ENCODE data around the gene COMMD3.
"Not testable (repeated sequence)": the region's sequence is repeated elsewhere in the genome, so short reads cannot be mapped to it uniquely, and the experiment has no call there.

COMMD3 gene

DNA sequence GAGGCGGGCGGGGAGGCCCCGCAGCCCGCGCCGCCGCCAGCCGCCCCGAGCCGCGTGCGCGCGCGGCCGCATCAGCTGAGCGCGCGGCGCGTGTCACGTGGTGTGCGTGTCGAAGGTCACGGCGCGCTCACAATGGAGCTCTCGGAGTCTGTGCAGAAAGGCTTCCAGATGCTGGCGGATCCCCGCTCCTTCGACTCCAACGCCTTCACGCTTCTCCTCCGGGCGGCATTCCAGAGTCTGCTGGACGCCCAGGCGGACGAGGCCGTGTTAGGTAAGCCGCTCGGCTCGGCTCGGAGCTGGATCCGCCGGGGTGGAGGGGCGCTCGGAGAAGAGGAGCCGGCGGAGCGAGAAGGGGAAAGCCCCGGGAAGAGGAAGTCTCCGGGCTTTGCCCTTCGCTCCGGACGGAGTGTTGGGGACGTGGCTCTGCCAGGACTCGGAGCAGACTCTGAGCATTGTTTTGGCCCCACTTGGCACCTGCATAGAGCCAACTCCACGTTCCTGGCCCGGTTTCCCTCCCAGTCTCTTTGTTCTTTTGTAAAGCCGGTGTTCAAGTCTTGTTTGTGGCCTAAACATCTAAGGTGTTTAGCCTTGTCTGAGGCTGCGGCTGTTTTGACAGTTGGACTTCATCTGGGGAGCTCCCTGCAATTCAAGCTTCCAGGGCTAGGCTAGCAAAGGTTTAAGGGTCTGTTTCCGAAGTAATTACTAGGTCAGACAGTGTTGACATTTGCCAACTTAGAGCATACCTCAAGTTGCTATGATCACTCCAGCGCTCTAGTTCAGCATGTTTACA is at the start of gene COMMD3:
TSS of gene COMMD3 (plus strand) at position 103 of the 790 bp plus-strand sequence. CDS start at position 133, 30 bp downstream.
- DNase-seq: peak; percentile 34 to 93 (median 86)

DNA sequence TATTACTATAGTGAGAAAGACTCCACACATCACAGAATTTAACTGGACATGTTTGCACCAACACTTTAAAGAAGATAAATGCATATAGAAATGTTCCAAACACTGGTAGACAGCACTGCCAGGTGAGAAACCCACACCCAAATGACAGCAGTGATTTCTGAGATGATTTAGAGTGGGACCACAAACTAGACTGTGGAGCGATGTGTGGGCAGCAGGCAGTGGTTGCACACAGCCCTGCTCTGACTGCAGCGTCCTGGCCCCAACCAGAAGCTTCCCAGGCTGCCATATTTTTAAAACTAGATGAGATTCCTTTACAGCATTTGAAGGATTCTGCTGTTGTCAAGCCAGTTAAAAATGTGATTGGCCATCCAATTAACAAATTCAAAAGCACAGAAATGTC is 47.7 kb upstream of the COMMD3 start:
- DNase-seq: no peak

DNA sequence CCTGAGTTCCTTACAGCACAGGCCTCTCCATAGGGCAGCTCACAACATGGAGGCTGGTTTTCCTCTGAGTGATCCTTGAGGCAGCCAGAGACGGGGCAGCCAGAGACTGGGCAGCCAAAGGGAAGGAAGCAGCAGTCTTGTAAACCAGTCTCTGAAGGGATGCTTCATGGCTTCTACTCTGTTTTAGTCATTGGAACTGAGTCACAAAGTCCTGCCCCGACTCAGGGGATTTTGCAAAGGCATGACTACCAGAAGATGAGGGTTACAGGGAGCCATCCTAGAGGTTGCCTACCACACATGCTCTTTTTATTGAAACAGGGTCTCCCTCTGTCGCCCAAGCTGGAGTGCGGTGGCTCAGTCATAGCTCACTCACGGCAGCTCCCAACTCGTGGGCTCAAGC is 44.4 kb upstream of the COMMD3 start:
- DNase-seq: no peak

DNA sequence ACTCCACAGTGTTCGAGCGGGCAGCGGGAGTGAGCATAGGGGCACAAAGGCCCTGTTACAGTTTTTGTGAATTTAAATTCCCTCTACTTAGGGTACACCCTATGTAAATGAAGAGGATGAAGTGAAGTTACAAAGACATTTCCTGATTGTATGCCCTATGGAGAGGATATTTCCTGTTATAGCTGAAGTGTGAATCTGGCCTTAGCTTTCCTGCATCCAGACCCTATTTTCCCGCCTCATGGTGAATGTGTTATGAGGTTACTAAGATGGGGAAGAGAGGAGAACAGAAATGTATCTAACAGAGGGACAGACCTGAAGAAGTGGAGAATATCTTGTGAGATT is 37.8 kb upstream of the COMMD3 start:
- no peak for DNase-seq

DNA sequence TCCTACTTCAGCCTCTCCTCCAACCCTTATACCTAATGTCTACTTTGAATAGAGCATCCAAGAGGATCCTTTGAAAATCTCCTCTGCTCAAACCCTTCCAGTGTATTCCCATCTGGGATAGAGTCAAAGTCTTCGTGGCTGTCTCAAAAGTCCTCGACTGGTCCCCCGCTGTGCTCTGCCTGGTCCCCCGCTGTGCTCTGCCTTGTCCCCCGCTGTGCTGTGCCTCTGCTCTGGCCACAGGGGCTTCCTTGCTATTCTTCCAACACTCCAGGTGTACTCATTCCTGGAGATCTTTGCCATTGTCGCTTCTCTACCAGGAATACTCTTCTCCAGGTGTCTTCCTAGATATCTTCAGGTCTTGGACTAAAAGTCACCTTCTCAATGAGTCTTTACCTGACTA is 36.1 kb upstream of the COMMD3 start:
- DNase-seq: no peak

DNA sequence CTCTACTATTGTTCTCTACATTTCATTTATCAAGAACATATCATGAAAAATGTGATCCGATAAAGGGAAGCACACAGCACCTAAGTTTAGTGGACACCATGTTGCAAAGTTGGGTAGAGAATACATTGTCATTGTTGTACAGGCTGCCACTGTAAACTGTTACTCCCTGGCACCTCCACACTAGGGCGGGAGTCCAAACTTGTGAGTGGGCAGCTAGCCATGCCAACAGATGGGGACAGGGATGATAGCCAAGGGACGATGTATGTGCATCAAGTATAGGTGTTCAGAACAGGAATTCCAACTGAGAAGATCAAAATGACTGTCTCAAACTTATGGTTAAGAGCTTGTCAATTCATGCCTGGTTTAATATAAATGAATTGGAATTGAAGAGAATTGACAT is 31.1 kb upstream of the COMMD3 start:
- peak in 2 of 14 donors; percentile 19 to 79 for DNase-seq

DNA sequence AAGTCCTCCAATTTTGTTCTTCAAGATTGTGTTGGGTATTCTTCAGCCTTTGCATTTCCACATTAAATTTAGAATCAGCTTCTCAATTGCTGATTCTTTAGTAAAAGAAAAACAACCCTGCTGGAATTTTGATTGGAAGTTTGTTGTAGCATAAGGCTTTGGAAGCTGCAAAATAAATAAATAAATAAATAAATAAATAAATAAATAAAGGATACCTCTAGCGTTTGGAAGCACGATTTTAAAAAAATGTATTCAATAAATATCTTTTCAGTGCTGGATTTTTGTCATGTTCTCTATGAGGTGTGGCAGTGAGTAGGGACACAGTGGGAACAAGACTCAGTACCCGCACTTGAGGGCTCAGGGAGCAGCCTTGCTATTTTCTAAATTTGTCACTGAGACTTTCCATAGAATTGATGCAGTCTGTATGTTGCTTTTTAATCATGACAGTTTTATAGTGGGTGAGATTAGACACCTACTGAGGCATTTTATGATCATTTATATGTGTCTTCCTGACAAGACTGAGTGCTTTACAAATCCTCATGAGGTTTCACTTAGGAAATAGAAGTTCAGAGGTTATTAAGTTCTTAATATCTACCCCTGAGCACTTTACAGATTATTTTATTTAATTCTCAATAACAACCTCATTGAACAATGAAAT is 22.3 kb upstream of the COMMD3 start:
- DNase-seq: no peak

DNA sequence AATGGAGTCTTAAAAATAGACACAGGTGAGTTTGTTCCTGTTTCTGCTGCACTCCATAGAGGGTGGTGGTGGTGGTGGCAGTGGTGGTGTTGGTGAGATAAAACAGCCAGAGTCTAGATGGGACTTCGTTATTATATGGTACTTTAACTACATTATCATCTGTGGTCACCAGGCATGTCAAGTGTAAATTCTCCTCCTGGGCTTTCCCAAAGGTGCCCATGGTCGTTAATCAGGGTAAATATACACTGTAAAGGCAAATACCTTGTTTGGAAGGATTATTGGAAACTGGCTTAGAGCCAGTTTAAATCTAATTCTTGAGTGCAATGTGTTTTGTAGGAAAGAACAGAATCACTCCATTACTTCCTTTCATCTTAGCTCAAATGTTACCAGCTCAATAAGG is 21.5 kb upstream of the COMMD3 start:
- no peak for DNase-seq

DNA sequence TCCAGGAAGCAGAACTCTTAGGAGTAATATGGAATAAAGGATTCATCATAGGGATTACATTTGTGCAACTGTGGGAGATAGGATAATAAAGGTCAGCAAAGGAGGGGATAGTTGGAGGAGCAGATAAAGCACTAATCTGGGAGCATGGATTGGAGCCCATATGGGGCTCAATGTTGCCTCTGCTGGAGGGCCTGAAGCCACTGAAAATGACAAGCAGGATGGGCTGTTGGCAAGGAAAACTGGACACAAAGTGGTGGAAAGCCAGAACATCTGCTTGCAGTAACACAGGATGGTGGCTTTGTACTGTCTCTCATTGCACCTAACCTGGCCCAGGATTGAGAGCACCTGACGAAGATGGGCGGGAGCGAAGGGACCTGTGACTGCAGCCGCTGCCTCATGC is 15.0 kb upstream of the COMMD3 start:
- no peak for DNase-seq

DNA sequence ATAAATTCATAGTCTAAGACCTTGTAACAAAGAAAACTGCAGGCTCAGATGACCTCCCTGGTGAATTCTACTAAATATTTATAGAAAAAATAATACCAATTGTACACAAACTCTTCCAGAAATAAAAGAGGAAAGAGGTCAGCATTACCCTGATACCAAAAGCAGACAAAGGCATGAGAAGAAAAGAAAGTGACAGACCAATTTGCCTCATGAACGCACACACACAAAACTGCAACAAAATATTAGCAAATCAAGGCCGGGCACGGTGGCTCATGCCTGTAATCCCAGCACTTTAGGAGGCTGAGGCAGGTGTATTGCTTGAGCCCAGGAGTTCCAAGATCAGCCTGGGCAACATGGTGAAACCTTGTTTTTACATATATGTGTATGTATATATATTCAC is 12.7 kb upstream of the COMMD3 start:
- DNase-seq: no peak

DNA sequence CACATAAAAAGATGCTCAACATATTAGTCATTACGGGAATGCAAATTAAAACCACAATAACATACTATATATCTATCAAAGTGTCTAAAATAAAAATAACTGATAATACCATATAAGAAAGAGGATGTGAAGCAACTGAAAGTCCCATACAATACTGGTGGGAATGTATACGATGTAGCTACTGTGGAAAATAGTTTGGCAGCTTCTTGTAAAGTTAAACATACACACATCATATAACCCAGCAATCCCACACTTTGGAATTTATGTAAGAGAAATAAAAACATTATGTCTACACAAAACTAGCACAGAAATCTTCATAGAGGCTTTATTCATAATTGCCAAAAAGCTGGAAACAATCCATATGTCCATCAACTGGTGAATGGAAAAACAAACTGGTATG is 10.5 kb upstream of the COMMD3 start:
- no peak for DNase-seq

DNA sequence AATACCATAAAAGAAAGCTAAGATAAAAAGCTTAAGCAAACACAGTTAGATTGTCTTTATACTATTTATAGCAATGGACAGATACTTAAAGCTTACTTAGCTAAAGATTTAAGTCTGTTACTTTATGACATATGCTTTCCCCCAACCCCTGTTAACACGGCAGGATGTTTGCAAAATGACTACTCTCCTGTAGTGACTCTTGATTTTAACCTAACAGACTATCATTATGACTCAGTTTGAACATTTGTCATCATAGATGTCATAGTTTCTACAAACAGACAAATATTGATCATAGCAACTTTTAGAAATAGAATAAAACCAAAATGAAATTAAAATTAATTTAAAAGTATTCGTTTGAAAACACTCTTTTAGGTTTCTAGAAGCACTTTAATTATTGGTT is 7.8 kb upstream of the COMMD3 start:
- no peak for DNase-seq

DNA sequence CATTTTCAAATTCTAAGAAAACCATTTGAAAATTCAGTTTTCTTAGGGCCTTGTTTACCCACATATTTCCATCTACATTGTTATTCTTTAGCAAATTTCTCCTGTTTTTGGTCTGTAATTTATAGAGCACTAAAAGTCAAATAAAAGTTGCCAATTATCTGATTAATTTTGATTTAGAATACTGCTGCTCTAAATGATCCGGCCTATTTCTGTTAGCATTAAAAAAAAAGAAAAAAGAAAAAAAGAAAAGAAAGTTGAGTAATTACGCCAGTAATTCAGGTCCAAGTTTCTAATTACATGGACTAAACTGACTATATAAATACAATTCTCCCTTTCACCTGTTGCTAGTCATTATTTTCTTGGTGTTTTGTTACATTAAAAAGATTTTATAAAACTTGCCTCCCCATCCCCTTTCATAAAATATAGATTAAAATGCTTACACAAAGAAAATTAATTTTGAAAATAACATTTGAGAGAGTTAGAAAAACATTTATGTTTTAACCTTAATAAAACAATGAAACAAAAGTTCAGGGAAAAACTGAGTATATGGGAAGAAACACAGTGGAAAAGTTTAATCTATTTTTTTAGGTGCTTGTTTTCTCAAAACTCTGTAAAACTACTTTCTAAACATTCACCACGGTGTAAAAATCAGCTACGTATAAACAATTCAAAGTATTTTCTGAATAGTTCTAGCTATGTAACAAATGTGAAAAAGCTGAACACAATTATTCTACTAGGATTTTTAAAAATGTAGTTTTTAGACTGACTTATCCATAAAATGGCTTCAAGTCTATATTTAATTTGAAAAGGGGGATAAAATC is 6.8 kb upstream of the COMMD3 start:
- no peak for DNase-seq

DNA sequence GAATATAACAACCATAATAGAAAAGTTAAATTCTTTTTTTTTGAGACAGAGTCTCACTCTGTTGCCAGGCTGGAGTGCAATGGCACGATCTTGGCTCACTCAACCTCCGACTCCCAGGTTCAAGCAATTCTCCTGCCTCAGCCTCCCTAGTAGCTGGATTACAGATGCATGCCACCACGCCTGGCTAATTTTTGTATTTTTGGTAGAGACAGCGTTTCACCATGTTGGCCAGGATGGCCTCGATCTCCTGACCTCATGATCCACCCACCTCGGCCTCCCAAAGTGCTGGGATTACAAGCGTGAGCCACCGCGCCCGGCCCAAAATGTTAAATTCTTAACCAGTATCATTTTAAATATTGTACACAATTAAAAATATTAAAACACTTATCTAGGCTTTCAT is 6.2 kb upstream of the COMMD3 start:
- not testable (repeated sequence) for DNase-seq

DNA sequence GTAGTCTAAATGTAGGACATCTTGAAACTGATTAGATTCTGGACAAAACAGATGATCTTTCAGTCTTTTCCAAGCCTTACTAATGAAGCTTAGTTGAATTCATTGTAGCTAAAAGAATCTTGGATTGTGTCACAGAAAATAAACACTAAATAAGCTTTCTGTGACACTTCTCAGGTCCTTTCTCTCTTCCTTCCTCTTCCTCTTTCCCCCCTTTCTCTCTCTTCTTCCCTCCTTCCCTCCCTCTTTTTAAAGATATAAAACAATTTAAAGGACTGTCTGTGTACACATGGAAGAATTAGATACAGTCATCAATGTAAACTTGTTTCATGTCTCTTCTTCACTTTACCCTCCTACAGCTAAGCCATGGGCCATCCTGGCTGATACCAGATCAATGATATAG is 5.3 kb upstream of the COMMD3 start:
- DNase-seq: no peak

DNA sequence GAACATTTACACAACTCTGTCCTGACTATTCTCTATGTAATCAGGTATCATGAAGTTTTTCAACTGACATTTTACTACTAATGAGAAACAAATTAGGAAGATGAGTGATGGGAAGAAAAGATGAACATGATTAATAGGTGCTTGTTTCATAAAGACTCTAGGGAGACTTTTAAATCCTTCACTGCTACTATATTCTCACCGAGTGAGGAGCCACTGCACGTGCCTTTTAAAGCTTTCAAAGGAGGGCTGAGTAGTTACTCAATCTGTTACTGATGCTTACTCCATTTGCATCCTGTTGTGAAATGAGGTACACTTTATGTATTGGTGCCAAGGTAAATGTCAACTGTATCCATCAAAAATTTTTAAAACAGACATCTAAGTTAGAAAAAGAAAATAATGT is 1.3 kb upstream of the COMMD3 start:
- DNase-seq: no peak

DNA sequence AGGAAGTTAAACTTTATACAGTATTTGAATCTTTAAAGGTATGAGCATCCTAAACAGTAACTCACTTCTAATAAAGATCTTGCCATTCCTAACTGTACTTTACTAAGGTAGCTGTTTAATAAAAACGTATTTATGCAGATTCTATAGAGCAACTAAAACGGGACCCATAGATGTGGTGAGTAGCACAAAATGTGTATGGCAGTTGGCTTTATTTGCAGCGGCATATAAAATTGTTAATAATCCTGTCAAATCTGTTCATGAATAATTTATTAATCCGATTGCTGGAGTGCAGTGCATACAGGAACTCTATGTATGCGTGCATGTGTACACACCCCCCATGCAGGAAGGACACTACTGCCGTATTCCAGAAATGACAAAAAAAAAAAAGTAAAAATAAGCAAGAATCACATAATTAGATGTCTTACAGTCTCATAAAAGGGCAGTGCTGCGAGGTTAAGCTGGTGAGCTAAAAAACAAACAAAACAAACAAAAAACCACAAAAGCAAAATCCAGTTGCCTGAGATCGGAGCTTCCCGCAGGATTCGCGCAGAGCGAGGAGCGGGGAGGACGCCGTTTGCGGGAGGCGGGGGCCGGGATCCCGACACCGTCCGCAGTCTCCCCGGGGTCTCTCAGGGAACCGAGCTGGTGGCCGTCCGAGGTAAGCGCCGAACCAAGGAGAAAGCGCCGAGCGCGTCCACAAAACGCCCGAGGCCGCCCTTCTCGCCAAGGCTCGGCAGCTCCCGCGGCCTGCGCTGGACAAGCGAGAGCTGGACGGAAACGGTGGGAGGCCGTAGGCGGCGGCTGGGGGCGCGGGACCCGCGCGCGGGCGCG is 518 bp upstream of the COMMD3 start:
- peak in 2 of 14 donors; percentile 85 to 92 for DNase-seq

DNA sequence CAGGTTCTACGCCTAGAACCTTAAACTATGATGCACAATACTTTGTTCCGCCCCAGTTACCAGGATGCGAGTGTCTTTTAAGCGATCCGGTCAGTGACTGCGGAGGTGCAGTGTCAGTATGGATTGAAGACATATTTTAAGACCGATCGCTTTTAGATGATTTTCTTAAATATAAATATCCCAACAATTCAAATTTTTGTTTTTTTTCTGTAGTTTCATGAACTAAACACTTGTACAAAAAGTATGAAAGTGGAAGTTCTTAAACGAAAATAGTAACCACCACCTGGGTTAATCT is 835 bp downstream of the COMMD3 start:
- DNase-seq: no peak

DNA sequence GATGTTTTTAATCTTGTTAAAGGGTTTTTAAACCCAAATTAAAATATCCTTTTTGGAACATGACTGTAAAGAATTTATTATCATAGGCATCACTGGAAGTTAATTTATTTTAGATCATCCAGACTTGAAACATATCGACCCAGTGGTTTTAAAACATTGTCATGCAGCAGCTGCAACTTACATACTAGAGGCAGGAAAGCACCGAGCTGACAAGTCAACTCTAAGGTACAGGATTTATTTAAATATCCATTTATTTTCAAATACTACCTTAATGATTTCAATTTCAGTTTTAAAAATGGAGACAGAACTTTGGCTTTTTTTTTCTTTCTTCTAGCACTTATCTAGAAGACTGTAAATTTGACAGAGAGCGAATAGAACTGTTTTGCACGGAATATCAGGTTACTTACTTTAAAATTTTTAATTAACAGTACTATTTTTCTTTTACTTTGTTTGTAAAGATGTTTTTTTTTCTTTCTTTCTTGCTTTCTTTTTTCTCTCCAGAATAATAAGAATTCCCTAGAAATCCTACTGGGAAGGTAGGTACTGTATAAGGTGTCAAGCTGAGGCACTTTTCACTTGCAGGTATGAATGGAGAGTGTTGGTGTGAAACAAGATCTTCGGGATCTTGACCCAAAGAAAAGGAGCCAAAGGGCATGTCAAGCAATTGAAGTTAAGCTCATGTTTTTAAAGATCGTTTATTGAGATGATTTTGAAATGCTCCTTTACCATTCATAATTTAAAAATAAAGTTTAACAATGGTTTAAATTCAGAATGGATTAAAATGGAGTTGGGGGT is 1.8 kb downstream of the COMMD3 start:
- DNase-seq: no peak

DNA sequence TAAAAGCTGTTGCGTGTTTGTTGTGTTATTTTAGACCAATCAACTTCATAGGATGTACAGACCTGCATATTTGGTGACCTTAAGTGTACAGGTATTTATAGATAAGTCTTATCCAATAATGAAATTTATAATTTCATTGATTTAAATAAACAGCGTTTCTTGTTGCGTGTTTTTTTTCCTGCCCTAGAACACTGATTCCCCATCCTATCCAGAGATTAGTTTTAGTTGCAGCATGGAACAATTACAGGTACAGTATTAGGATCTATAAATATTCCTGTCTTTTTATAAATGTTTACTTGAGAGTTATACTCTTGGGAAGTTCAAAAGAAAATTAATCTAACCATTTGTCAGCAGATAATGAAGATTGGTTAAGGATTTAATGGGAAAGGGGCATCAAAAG is 2.6 kb downstream of the COMMD3 start:
- no peak for DNase-seq

DNA sequence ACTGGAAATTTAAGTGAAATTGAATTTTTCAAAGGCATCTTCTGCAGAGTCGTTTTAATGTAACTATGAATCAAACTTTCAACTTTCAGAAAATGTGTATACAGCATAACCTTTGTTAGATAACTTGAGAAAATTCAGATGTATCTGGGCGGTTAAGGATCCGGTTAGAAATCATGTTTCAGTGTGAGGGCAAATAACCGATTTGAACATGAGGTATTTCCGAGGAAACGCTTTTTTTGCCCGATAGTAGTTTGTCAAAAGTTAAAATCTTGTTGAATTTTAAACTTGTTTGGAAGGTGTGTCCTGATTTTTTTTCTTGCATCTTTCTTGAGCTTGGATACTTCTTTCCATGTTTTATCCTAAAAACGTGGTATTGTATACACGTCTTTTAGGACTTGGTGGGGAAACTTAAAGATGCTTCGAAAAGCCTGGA is 3.4 kb downstream of the COMMD3 start:
- no peak for DNase-seq

Data from C1 segment of cervical spinal cord (tissue), 14 donors.